Epithelial cell of prostate (primary cell): ENCODE results near the gene ITPR1.
A peak's percentile ranks its signal among the peaks of the same experiment; 100 is the strongest.

Experiments
- DNase-seq: peaks from one replicate; pipeline ENCODE4 v3.0.0-alpha.2; 2011; ENCODE audit warnings: low read depth, low spot score
- H3K27ac ChIP-seq: fragments of 450-650 bp; 2 replicates; pipeline ENCODE4 v1.5.1; 2017; ENCODE audit warnings: mild to moderate bottlenecking

ITPR1 gene

DNA sequence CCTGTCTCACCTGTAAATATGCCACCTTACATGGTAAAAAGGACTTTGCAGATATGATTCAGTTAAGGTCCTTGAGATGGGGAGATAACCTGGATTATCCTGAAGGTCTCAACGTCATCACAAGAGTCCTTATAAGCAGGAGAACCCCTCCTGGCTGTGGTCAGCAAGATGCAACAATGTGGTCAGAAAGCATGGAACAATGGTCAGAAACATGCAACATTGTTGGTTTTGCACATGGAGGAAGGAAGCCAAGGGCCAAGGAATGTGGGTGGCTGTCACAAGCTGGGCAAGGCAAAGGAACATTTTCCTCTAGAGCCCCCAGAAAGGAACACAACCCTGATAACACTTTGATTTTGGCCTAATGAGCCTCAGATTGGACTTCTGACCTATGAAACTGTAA lies 16.7 kb upstream of the ITPR1 start:
- H3K27ac ChIP-seq = no peak overlapping the region

DNA sequence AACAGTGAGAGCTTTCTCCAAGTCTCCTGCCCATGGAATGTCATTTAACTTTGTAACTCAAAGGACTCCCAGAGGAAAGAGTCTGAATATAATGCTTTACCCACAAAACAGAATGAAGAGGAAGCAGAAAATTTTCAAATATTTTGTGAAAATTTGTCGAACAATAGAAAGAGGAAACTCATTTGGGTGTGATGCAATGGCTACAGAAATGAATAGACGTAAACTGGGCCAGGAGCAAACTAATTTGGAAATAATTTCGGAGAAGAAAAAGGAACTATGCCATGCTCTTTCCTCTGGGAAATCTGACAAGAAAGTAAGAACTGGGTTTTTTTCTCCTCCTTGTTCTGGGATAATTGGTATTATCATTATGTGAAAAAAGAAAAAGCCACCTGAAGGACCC lies 14.9 kb upstream of the ITPR1 start:
- no peak overlapping the region for H3K27ac ChIP-seq
- no peak for DNase-seq

More for the DNA sequence above, 16.7 kb upstream of the ITPR1 start:
- no peak for DNase-seq

DNA sequence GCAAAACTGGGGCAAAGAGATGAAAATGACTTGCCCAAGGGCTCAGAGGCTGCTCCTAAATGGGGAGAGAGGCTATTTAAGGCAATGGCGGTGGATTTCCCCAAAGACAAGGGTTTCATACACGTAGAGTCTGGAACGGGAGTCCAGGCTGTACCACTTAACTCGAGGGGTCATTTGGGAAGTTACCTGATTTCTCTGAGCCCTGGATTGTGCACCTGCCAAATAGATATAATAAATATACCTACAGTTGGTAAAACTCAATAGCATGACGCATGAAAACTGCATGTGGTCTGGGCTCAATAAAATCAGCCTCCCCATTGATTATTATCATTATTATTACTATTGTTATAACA lies 1.3 kb upstream of the ITPR1 start:
- no peak overlapping the region for H3K27ac ChIP-seq
- DNase-seq = no peak

DNA sequence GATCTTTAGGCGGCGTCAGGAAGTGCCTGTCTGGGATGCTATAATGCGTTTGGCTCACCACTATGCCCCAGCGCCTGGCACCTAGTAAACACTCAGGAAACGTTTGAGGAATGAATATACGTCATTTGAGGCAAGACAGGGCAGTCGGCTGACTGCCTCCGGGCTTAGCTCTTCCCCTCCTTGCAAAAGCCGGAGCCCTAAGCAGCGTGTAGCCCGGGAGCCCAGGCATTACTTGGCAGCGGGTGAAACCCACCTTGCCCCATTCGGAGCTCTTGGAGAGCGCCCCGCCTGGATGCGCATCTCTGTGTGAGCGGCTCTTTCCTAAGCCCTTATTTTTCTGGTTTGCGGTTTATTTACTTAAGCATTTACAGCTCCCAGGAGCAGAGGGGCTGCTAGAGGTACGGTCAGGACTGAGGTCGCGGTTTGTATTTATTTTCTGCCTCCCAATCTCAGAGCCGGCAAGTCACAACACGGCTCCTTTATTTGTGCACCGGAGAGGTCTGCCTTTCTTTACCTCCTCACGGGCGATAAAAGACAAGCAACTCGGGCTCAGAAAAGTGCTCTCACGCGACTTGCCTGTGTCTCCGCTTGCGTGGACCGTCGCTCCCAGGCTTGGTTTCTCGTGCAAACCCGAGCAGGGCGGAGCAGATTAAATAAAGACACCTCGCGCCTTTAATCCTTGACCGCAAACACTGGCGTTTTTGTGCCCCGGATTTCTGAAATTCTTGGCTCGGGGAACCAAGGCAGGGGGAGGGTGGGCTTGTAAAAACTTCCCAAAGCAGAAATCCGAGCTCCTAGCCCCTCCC lies 737 bp upstream of the ITPR1 start:
- peak overlapping the region; percentile 53 for H3K27ac ChIP-seq
- DNase-seq = peak; percentile 36

DNA sequence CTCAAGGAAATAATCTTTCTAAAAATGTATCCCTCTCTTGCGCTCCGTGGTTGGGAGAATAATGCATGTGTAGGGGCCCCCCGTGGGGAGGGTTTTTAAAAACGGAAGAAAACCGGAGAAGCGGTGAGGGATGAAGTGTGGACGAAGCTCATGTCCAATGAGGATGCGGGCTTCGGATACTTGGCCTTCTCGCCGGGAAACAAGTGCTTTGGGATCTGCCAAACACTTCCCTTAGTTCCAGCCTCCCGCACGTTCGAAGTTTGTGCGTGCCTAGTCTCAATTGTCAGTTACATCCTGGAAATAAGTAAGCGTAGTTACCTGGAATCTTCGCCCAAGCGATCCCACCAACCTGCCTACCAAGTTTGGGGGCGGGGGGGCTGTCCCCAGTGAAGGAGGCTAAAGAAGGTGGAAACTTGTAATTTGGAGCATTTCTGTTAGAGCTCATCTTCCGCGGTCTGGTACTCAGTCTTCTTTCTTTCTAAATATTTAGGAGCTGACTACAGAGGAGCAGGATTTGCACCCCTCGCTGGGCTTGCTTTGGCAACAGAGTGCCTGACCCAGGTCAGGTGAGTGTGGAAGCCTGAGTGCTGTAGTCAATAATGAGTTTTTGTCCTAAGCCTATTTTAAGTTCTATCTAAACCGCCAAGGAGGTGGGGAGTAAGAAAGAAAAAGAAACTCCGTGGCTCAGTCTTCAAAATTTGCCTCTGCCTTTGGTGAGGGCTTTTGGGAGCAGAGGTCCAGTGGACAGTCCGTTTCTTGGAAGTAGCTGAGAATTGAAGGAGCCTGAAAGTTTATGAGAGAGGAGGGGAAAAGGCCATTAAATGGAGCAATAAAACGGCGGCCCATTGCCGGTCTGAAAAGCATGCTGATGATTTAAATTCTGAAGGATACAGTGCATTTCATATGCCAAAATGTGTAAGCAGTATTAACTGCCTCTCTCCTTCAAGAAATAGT lies 1.1 kb downstream of the ITPR1 start:
- no peak for DNase-seq
- H3K27ac ChIP-seq = no peak overlapping the region

DNA sequence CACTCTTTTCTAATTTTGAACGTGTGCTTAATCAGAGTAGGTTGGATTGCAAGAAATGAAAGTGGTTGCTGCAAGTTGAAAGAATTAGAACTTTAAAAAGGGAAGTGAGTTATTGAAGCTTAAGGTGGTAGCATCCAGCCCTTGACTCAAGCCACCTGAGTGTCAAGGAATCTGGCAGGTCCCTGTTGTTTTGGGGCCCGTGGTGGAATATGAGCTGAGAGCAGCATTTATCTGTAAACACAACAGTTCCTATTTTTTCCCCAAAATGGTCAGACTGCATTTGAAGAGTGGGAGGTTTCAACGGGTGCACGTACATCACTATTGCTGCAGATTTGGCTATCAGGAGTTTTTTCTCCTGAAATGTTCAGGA lies 1.7 kb downstream of the ITPR1 start:
- no peak for DNase-seq
- H3K27ac ChIP-seq = no peak overlapping the region

DNA sequence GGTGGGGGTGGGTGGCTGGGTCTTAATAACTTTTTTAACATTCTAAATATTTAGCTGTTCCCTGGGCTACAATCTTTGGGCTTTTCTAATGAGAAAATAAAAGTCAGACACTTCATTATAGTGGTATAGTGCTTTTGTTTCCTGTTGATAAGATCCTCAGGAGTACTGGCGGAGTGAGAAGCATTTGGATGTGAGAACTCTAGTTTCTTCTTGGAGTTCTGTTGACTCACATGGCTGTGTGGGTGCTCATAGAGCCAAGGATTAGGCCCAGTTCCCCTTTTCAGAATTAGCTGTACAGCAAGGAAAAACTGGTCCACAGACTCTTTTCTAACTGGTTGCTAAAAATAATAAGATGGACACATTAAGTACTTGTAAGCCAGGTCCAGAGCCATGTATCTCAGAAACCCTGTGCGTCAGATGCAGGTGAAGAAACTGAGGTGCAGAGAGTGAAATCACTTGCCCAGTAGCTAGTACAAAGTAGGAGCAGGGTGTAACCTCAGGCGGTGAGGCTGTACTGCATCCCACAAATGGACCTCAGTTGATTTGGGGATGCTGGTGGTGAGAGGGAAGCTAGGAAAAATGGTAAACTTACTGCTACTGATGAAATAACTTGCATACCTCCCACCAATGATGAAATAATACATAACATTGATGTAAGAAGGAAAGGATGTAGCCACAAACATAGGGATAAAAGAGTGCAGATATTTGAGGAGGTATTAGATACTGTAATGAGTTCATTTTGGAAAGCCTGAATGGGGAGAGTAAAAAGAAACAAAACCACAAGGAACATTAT lies 2.3 kb downstream of the ITPR1 start:
- no peak for DNase-seq
- no peak overlapping the region for H3K27ac ChIP-seq

DNA sequence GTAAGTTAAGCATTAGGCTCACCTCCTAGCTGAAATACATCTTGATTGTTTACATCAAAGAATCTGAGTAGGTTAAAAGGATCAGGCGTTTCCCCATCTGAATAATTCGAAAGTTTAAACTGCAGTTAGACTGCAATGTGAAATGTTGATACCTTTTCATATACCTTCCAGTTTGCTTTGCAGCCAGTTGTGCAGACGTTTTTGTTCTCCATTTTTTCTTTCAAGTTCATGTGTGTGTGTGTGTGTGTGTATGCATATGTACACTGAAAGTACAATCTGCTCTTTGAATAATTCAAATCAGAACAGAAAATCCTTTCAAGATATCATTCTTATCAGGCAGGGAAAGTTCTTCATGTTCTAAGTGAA lies 2.9 kb downstream of the ITPR1 start:
- H3K27ac ChIP-seq = no peak overlapping the region
- no peak for DNase-seq

DNA sequence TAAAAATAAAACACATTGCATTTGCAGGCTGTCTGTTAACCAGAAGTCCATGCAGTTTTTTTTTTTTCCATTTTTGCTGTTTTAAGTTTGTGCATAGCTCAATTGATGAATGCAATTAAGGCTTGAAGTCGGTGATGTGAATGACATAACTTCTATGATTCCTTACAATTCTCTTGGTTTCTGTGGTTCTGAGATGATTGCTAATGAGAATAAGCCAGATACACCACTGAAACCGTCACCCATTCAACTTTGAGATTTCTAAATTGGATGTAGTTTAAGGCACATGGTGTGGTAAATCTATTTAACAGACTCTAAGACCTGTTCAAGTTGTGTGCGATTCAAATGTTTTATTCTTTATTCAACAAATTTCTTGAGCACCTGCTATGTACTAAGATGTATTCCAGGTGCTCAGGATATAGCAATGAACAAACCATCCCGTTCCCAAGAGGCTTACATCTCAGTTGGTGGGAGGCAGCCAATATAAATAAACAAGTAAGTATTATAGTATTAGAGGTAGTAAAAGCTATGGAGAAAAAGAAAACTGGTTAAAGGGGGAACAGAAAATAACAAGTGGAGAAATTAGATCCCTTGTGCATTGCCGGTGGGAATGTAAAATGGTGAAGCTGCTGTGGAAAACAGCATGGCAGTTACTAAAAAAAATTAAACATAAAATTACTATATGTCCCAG lies 4.0 kb downstream of the ITPR1 start:
- DNase-seq = no peak
- H3K27ac ChIP-seq = no peak overlapping the region

DNA sequence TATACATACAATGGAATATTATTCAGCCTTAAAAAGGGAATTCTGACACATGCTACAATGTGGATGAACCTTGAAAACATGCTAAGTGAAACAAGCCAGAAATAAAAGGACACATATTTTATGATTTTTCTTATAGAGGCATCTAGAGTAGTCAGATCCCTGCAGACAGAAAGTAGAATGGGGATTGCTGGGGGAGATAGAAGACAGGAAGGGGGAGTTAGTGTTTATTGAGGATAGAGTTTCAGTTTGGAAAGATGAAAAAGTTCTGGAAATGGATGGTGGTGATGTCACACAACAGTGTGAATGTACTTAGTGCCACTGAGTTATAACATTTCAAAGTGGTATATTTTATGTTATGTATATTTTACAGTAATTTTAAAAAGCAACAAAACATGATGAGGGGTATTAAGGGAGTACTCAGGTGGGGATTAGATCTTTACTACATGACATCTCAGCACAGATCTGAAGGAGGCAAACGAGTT lies 4.7 kb downstream of the ITPR1 start:
- DNase-seq = no peak
- no peak overlapping the region for H3K27ac ChIP-seq

DNA sequence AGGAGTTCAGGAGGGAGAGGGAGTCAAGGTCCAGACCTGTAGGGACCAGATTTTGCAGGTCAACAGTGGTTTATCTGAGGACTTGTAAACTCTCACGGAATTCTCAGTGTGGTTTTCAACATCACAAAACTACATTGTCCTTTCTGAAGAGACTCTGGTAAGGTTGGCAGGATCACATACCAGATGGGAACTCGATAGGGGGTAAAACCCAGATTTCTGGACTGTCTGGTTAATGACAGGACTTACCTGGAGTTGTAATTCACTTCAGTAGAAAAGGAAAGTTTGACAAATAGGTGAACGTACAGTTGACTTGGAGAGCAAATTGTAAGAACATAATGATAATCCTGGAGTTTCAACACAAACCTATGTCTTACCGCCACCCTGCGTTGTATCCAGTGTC lies 5.3 kb downstream of the ITPR1 start:
- H3K27ac ChIP-seq = no peak overlapping the region
- DNase-seq = no peak

DNA sequence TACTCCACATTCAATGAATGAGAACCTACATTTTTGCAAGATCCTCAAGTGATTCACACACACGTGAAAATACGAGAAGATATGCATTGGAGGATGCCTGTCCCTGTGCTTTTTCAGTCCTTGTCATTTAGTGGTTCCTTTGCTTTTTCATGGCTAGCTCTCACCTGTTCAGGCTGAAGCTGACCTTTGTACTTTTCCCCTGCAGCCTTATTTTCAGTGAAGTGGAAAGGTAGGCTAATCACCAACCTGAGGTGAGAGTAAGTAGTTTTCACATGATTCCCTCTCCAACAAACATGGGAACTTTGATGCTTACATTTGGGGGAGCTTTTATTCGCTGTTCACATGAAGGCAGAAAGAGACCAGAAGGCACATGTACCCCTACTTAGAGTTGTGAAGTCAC lies 8.3 kb downstream of the ITPR1 start:
- no peak overlapping the region for H3K27ac ChIP-seq
- DNase-seq = no peak

DNA sequence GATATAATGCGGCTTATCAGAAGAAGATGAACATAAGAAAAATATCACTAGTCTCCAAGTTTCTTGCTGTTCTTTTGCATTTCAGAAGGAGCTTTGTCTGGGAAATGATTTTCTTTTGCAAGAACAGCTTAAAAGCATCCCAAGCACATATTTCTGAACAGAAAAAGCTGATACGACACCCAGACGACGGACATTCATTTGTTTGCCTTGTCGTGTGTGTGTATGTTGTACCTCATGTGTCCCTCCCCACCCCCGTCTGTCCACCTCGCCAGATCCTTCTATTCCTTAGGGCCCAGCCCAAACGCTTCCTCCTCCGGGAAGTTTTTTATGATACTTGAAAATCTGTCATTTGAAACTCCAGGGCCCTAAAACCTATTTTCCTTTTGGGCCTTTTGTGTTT lies 8.8 kb downstream of the ITPR1 start:
- no peak overlapping the region for H3K27ac ChIP-seq
- DNase-seq = no peak

DNA sequence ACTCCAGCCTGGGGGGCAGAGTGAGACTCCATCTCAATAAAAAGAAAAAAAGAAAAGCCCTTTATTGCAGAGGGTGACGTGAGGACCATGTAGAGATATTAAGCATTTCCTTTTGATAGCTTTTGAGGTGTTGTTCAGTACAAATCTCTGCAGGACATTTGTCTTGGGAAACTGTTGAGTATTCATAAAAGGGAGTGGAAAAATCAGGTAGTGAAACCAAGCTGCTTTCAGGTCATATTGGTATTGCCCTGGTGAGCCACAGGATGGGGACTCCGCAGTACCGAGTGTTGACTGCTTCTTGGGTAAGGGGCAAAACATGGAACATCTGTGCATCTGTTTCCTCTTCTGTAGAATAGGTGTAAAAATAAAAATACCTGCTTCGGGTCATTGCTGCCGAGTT lies 9.9 kb downstream of the ITPR1 start:
- no peak for DNase-seq

DNA sequence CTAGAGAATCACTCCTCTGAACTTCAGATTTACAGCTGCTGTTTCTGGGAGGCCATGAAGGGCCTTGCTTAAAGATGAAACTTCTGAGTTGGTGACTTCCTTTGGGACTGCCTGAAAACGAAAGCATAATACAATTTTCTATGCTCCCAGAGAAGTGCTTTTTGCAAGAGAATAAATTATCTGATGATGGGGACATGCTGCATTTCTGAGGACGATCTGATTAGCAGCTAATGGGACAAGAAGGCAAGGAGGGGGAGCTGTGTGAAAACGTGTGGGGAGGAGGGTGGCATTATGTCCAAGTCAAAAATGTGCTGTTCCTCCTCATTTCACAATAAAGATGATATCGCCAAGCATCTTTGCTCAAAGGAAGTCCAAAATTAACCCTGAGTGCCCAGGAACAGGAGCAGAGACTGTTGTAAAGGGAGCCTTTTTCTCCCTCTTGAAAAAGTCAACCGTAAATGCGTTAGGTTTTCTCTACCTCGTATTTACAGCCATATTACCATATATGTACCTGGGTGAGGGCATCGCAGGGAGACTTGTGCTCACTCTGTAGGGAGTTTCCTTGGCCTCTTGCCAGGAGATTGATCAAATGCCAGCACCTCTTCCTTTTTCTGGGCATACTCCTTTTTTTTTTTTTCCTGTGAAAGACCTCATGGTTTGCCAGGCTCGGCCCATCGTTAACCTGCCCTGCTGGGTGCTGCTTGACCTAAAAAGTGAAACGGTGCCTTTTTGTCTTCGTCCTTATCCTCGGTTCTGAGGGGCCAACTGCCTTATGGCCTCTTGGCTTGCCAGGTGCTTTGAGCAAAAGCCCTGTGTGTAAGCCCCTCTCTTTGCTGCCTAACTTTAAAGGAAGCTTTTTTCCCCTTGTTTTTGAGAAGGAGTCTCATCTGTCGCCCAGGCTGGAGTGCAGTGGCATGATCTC lies 11.5 kb downstream of the ITPR1 start:
- DNase-seq = no peak
- no peak overlapping the region for H3K27ac ChIP-seq

More for the DNA sequence above, 9.9 kb downstream of the ITPR1 start:
- H3K27ac ChIP-seq = no peak overlapping the region

DNA sequence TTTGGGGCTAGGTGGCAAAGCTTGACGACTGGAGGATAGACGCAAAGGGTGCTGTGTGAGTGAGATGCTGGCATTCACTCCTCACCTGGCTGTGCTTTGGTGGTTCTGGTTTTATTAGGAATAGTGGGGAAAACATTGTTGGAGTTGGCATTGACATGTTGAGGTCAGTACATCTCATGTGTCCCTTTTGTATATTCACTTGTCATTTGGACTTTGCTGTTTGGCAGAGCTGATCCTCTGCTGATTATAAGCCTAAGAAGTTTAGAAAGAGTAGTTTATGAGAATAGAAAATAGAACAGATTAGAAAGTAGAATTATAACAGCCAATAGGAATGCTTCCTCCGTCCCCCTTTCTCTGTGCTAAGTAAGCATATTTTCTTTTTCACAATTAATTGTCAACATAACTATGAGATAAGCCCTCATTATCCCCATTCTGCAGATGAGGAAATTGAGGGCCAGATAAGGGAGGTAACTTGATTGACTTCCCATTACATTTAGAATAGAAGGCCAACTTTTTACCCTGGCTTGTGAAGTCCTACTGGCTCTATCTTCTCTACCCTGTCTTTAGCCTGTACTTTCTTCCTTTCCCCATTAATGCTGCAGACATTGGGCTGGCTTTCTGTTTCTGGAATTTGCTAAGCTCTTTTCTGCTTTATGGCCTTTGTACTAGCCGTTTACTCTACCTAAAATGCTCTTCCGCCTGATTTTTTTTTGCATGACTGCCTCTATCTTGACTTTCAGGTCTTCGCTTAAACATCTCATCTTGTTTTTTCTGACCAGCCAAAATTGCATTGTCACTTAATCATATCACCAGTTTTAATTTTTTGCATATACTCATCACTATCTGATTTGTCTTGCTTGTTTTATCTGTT lies 12.8 kb downstream of the ITPR1 start:
- no peak for DNase-seq
- no peak overlapping the region for H3K27ac ChIP-seq

DNA sequence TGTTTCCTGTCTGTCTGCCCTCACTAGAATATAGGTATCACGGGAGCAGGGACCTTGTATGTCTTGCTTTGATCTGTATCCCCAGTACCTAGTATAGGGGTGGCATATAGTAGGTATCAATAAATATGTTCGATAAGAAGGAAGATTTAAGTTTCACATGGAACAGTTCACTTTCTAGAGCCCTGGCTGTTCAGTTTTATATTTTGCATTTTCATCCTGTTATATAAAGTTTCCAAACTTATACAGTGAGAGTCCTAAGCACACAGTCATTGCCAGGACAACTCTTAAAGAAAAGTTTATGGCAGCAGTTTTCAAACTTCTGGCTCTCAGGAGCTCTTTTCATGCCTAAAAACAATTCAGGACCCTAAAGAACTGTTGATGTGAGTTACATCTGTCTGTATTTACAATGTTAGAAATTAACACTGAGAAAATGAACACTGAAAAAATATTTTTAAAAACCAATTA lies 13.4 kb downstream of the ITPR1 start:
- no peak overlapping the region for H3K27ac ChIP-seq
- DNase-seq = no peak

DNA sequence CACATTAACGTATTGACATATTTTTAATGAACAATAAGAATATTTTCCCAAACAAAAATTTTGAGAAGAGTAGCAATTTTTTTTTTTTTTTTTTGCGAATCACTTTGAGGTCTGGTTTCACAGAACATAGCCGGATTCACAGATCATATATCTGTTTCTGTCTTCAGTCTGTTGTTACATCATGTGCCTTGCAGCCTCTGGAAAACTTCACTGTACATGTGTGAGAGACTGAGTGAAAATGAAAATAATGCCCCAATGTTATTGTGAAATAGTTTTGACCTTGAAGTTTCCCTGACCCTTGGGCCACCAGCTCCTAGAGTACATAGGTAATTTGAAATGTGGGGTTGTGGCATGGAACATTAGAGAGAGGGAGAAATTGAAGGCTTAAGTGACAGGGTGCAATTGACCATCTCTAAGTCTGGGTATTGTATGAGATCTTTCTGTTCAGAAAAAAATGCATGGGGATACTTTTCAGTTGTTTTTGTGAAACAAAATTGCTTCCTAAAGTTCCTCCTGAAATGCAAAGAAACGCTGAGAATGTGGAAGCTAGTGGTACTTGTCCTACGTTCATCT lies 14.0 kb downstream of the ITPR1 start:
- no peak for DNase-seq

More for the DNA sequence above, 14.0 kb downstream of the ITPR1 start:
- H3K27ac ChIP-seq = no peak overlapping the region
